IMR-90 (cell line): Measurements from ENCODE around the gene FKBP1B. TPM values are rescaled to one million over a fixed set of nuclear protein-coding genes. Genes with fewer than 3 reads are reported as not detected.

Experiments used
- ATAC-seq: fragments of 200-7000 bp; cut with Tn5 transposase; 2 replicates; pipeline ENCODE4 v1.9.1; 2020; ENCODE audit warnings: low read depth, mild to moderate bottlenecking, moderate library complexity
- BruUV-seq: library from RNA; stranded (reverse); fragments of 400-500 nt; replicated peaks from 2 replicates; lab custom pipeline; 2021; lab: Mats Ljungman, UMichigan
- CTCF ChIA-PET: fragments of 300-600 bp; formaldehyde crosslinking; extraction: SDS; loops from one replicate; lab custom pipeline; 2021; ENCODE audit warnings: antibody characterized with exemption; lab: Yijun Ruan, JAX
- POLR2A ChIA-PET: fragments of 300-600 bp; sonication (Branson Sonifier 250); formaldehyde crosslinking; loops from one replicate; lab custom pipeline; 2022; ENCODE audit warnings: antibody characterized with exemption; ENCODE audit not compliant: unreplicated experiment; lab: Charles Lee
- DNase-seq: peaks from one replicate; pipeline ENCODE4 v3.0.0; 2013
- H2AFZ ChIP-seq: replicated peaks from 2 replicates; pipeline ENCODE3; 2013; ENCODE audit warnings: low read length, mild to moderate bottlenecking; ENCODE audit not compliant: poor library complexity
- H2AK5ac ChIP-seq: 2 replicates; pipeline ENCODE4 v1.6.1; 2013; ENCODE audit warnings: low read depth, low read length, inconsistent platforms
- H2AK9ac ChIP-seq: replicated peaks from 2 replicates; pipeline ENCODE3; 2013; ENCODE audit warnings: mild to moderate bottlenecking, low read depth, low read length, moderate library complexity; ENCODE audit not compliant: poor library complexity
- H2BK120ac ChIP-seq: 2 replicates; pipeline ENCODE4 v1.6.1; 2013; ENCODE audit warnings: low read depth, low read length, inconsistent platforms
- H2BK15ac ChIP-seq: 3 replicates; pipeline ENCODE4 v1.6.1; 2013; ENCODE audit warnings: low read depth, low read length, inconsistent platforms
- H2BK20ac ChIP-seq: 2 replicates; pipeline ENCODE4 v1.6.1; 2013; ENCODE audit warnings: low read depth, mild to moderate bottlenecking, inconsistent platforms, low read length, moderate library complexity
- H2BK5ac ChIP-seq: 2 replicates; pipeline ENCODE4 v1.6.1; 2013; ENCODE audit warnings: mild to moderate bottlenecking, low read depth, low read length, inconsistent platforms; ENCODE audit not compliant: poor library complexity, severe bottlenecking
- H3K14ac ChIP-seq: replicated peaks from 2 replicates; pipeline ENCODE4 v1.6.1; 2013; ENCODE audit warnings: low read depth, low read length, inconsistent platforms
- H3K18ac ChIP-seq: 2 replicates; pipeline ENCODE4 v1.6.1; 2013; ENCODE audit warnings: low read depth, low read length, control low read depth
- H3K23ac ChIP-seq: 2 replicates; pipeline ENCODE4 v1.6.1; 2013; ENCODE audit warnings: low read depth, low read length, inconsistent platforms
- H3K27ac ChIP-seq: 2 replicates; pipeline ENCODE4 v1.5.1; 2013; ENCODE audit warnings: mild to moderate bottlenecking, control low read depth, low read length; ENCODE audit not compliant: insufficient read depth
- H3K27me3 ChIP-seq: 2 replicates; pipeline ENCODE4 v1.6.1; 2013; ENCODE audit warnings: low read length; ENCODE audit not compliant: control insufficient read depth, insufficient read depth
- H3K36me3 ChIP-seq: 2 replicates; pipeline ENCODE4 v1.6.1; 2013; ENCODE audit warnings: low read length, mixed read lengths; ENCODE audit not compliant: control insufficient read depth, insufficient read depth
- H3K4ac ChIP-seq: 2 replicates; pipeline ENCODE4 v1.6.1; 2013; ENCODE audit warnings: low read depth, low read length, inconsistent platforms
- H3K4me1 ChIP-seq: 2 replicates; pipeline ENCODE4 v1.6.1; 2013; ENCODE audit warnings: low read length, mixed read lengths; ENCODE audit not compliant: control insufficient read depth, insufficient read depth
- H3K4me2 ChIP-seq: 2 replicates; pipeline ENCODE4 v1.6.1; 2013; ENCODE audit warnings: low read depth, mild to moderate bottlenecking, control low read depth, low read length, moderate library complexity
- H3K4me3 ChIP-seq: 2 replicates; pipeline ENCODE4 v1.5.1; 2013; ENCODE audit warnings: low read depth, mild to moderate bottlenecking, control low read depth, low read length, moderate library complexity; ENCODE audit not compliant: insufficient read depth
- H3K56ac ChIP-seq: 2 replicates; pipeline ENCODE4 v1.6.1; 2013; ENCODE audit warnings: low read length, inconsistent platforms; ENCODE audit not compliant: insufficient read depth; ENCODE audit errors: extremely low read depth
- H3K79me1 ChIP-seq, 2 experiments: 2 replicates each; pipeline ENCODE4 v1.6.1; 2013; ENCODE audit warnings: low read length in 2 of 2, inconsistent platforms in 1 of 2, low read depth in 1 of 2
- H3K9ac ChIP-seq: 2 replicates; pipeline ENCODE4 v1.6.1; 2013; ENCODE audit warnings: low read depth, low read length, control low read depth
- H3K9me1 ChIP-seq: 2 replicates; pipeline ENCODE4 v1.6.1; 2013; ENCODE audit warnings: low read length, inconsistent platforms; ENCODE audit not compliant: insufficient read depth
- H3K9me3 ChIP-seq: 2 replicates; pipeline ENCODE4 v1.6.1; 2013; ENCODE audit warnings: low read length; ENCODE audit not compliant: control insufficient read depth, insufficient read depth
- H4K20me1 ChIP-seq: 2 replicates; pipeline ENCODE4 v1.6.1; 2013; ENCODE audit warnings: low read length, inconsistent platforms; ENCODE audit not compliant: insufficient read depth
- H4K5ac ChIP-seq: 2 replicates; pipeline ENCODE4 v1.6.1; 2013; ENCODE audit warnings: mild to moderate bottlenecking, low read depth, low read length, control low read depth
- H4K8ac ChIP-seq, 2 experiments: 2 replicates each; pipeline ENCODE4 v1.6.1; 2013; ENCODE audit warnings: low read depth in 2 of 2, low read length in 2 of 2, control low read depth in 1 of 2, inconsistent platforms in 1 of 2
- H4K91ac ChIP-seq: 2 replicates; pipeline ENCODE4 v1.6.1; 2013; ENCODE audit warnings: low read depth, low read length, inconsistent platforms; ENCODE audit not compliant: insufficient read depth
- BHLHE40 ChIP-seq: fragments of 150-350 bp; IDR thresholded peaks from 2 replicates; pipeline ENCODE4 v1.6.1; 2016; ENCODE audit warnings: mild to moderate bottlenecking, low read depth, low read length
- CEBPB ChIP-seq: IDR thresholded peaks from 2 replicates; pipeline ENCODE4 v1.6.1; 2012; ENCODE audit warnings: low read depth, low read length, improper control_type of control experiment
- CHD1 ChIP-seq: IDR thresholded peaks from 2 replicates; pipeline ENCODE4 v1.6.1; 2012; ENCODE audit warnings: low read depth, low read length, improper control_type of control experiment
- CTCF ChIP-seq: conservative IDR thresholded peaks from 2 replicates; pipeline ENCODE4 v1.5.1; 2012; ENCODE audit warnings: mild to moderate bottlenecking, low read depth, low read length, improper control_type of control experiment
- ELK1 ChIP-seq: fragments of 150-350 bp; IDR thresholded peaks from 2 replicates; pipeline ENCODE4 v1.6.1; 2016; ENCODE audit warnings: low read depth, mild to moderate bottlenecking, low read length, moderate library complexity, borderline replicate concordance
- FOS ChIP-seq: fragments of 150-350 bp; IDR thresholded peaks from 2 replicates; pipeline ENCODE4 v1.6.1; 2016; ENCODE audit warnings: low read depth, low read length
- MAFK ChIP-seq: IDR thresholded peaks from 2 replicates; pipeline ENCODE4 v1.6.1; 2012; ENCODE audit warnings: low read depth, low read length, improper control_type of control experiment
- MAZ ChIP-seq: IDR thresholded peaks from 2 replicates; pipeline ENCODE4 v1.6.1; 2012; ENCODE audit warnings: low read depth, mild to moderate bottlenecking, low read length, improper control_type of control experiment, moderate library complexity, borderline replicate concordance
- MXI1 ChIP-seq: IDR thresholded peaks from 2 replicates; pipeline ENCODE4 v1.6.1; 2012; ENCODE audit warnings: low read depth, mild to moderate bottlenecking, low read length, moderate library complexity, borderline replicate concordance
- POLR2A ChIP-seq: IDR thresholded peaks from 2 replicates; pipeline ENCODE4 v1.6.1; 2012; ENCODE audit warnings: mild to moderate bottlenecking, low read depth, low read length
- RAD21 ChIP-seq: IDR thresholded peaks from 2 replicates; pipeline ENCODE4 v1.6.1; 2012; ENCODE audit warnings: low read length, improper control_type of control experiment
- RCOR1 ChIP-seq: IDR thresholded peaks from 2 replicates; pipeline ENCODE4 v1.6.1; 2012; ENCODE audit warnings: mild to moderate bottlenecking, low read length, improper control_type of control experiment; ENCODE audit not compliant: insufficient replicate concordance
- RFX5 ChIP-seq: IDR thresholded peaks from 2 replicates; pipeline ENCODE4 v1.8.0; 2012; ENCODE audit warnings: low read depth, mild to moderate bottlenecking, low read length, moderate library complexity
- SMC3 ChIP-seq: fragments of 150-350 bp; IDR thresholded peaks from 2 replicates; pipeline ENCODE4 v1.6.1; 2016; ENCODE audit warnings: low read depth, mild to moderate bottlenecking, antibody characterized with exemption, low read length, moderate library complexity
- USF2 ChIP-seq: fragments of 150-350 bp; IDR thresholded peaks from 2 replicates; pipeline ENCODE4 v1.6.1; 2017; ENCODE audit warnings: mild to moderate bottlenecking, antibody characterized with exemption, low read length, low read depth
- WGBS, 2 experiments: methylation state at CpG; one replicate each; pipeline versions ENCODE4 v1.1.5 to v1.1.7; 2013; ENCODE audit warnings: missing lambda C conversion rate in 2 of 2; ENCODE audit not compliant: insufficient read length in 1 of 2; ENCODE audit errors: extremely low coverage in 2 of 2; 5-methylcytosine and 5-hydroxymethylcytosine counted together
- dilution Hi-C: fragments of 300-500 bp; cut with HindIII; formaldehyde crosslinking; loops from one replicate; pipeline ENCODE4 v1.14.3; 2018; ENCODE audit warnings: low sequenced_read_pairs; ENCODE audit not compliant: unreplicated experiment
- in situ Hi-C: fragments of 300-500 bp; cut with MboI; formaldehyde crosslinking; loops from 3 replicates; pipeline ENCODE4 v1.14.3; 2019; ENCODE audit warnings: low sequenced_read_pairs, inconsistent platforms, mixed read lengths
- intact Hi-C: fragments of 100-400 bp; cut with micrococcal nuclease; formaldehyde crosslinking; loops from 2 replicates; pipeline ENCODE4 v1.10.0; 2022
- polyA plus RNA-seq, 3 experiments: library from polyadenylated mRNA; depleted of rRNA; stranded (reverse); fragments of >200 nt; gene quantifications; 2 replicates each; pipeline ENCODE4 v1.2.3, GENCODE V29; 2012; ENCODE audit warnings: low replicate concordance in 1 of 3
- total RNA-seq: library from RNA; depleted of rRNA; stranded (reverse); fragments of >200 nt; gene quantifications from 2 replicates; pipeline ENCODE4 v1.2.3, GENCODE V29; 2012

Gene FKBP1B
- total and polyA plus RNA-seq, 2 of the 4 experiments (the other 2 are of a cell fraction), result 10.2 to 15.1 TPM

- TF ChIP-seq MAZ (no peak), RCOR1 (no peak), RAD21 (no peak)
Measured at GRCh38 chr2:24086241-24086640, 36.7 kb downstream of the FKBP1B start (continued).

- no peak for DNase-seq
- H3K18ac ChIP-seq, result no peak overlapping the region
- no peak overlapping the region for H2BK120ac ChIP-seq
- H4K20me1 ChIP-seq, result no peaks in the 10 kb centered on the region
- no peak overlapping the region for H2AFZ ChIP-seq
- H3K4me1 ChIP-seq, result peaks cover 4% of the 10 kb centered on the region; the same call in 1 of the 2 replicates
- intact Hi-C loops, result no loop called here
- no peak overlapping the region for H3K56ac ChIP-seq
- no peak overlapping the region for H2AK9ac ChIP-seq
- BruUV-seq, result no TSS peak
- H3K9ac ChIP-seq, result no peak overlapping the region
- H4K8ac ChIP-seq, result no peak overlapping the region
- H3K14ac ChIP-seq, result no peak overlapping the region
- ChIA-PET POLR2A (no interaction called here), CTCF (no interaction called here)
- peaks cover 9% of the 10 kb centered on the region for H3K36me3 ChIP-seq
- H3K4me2 ChIP-seq, result no peak overlapping the region
- dilution Hi-C loops, result no loop called here
- H3K4ac ChIP-seq, result no peak overlapping the region
- no peak overlapping the region for H3K4me3 ChIP-seq
- H3K9me1 ChIP-seq, result peaks cover 11% of the 10 kb centered on the region
- no peak overlapping the region for H2AK5ac ChIP-seq
- in situ Hi-C loops, result no loop called here
- no peaks in the 10 kb centered on the region for H3K27me3 ChIP-seq
- no peaks in the 10 kb centered on the region for H3K9me3 ChIP-seq
- no peak overlapping the region for H2BK15ac ChIP-seq
- no CpG with 5 or more reads among the region's 3 CpGs for WGBS, 2 experiments
- H3K23ac ChIP-seq, result no peak overlapping the region
- H2BK20ac ChIP-seq, result no peak overlapping the region
- no peak overlapping the region for H3K27ac ChIP-seq
- no peak overlapping the region for H4K91ac ChIP-seq
- no peak overlapping the region for H2BK5ac ChIP-seq
- no peak overlapping the region for H4K5ac ChIP-seq
- no peak for ATAC-seq
- peaks cover 12 to 25% of the 10 kb centered on the region in 2 experiments for H3K79me1 ChIP-seq
- TF ChIP-seq USF2 (no peak), FOS (no peak), RCOR1 (no peak), SMC3 (no peak), MXI1 (no peak), ELK1 (no peak), MAFK (no peak), BHLHE40 (no peak), CEBPB (no peak), RAD21 (no peak), CHD1 (no peak), MAZ (no peak), CTCF (no peak), RFX5 (no peak), POLR2A (no peak)
Measured at GRCh38 chr2:24087032-24087431, 37.5 kb downstream of the FKBP1B start.
